ENCODE data around the gene ASB3. TPM values are rescaled to one million over a fixed set of nuclear protein-coding genes. Genes with fewer than 3 reads are reported as not detected.
A peak's percentile ranks its signal among the peaks of the same experiment; 100 is the strongest.
"Not testable (repeated sequence)": the region's sequence is repeated elsewhere in the genome, so short reads cannot be mapped to it uniquely, and the experiment has no call there.

The ASB3 gene
- total and polyA plus RNA-seq, 11 donors = 4.2 to 18.0 (median 9.7) TPM

DNA sequence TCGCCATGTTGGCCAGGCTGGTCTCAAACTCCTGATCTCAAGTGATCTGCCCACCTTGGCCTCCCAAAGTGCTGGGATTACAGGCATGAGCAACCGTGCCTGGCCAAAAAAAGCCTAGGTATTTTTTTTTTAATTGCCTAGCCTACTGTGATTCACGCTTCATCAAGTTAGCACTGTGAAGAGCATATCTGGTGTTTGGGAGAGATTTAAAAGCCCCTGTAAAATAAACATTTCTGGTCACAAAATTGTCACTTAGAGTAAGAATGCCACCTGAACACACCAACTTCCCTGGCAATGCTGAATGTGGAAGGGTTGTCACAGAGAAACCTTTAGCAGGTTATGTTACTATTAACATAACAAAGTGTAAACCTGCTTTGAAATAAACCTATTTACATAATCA lies 58.8 kb downstream of the ASB3 start:
- peaks cover 0 to 5% (median 0%) of the 10 kb centered on the region in 12 donors for H3K9me3 ChIP-seq
- TF ChIP-seq CTCF (IDR thresholded peaks at IDR 0.05) (no peak), POLR2A (IDR thresholded peaks at IDR 0.05) (no peak)
- no peaks in the 10 kb centered on the region for H3K4me1 ChIP-seq
- 88 to 93% (median 91%) methylated on average over 3 of the region's 3 CpGs for whole genome bisulfite sequencing, 4 donors
- intact Hi-C loops (cut with DNase I) = loop anchor here in 1 of 10 donors (10.0 kb wide), 1 partner anchor 303 kb away; no protein-coding TSS in a partner anchor
- no peak for DNase-seq
- H3K36me3 ChIP-seq = peaks cover 0 to 30% (median 25%) of the 10 kb centered on the region in 9 donors
- H3K27ac ChIP-seq = no peak overlapping the region
- no peaks in the 10 kb centered on the region for H3K27me3 ChIP-seq
- no peak for ATAC-seq
- H3K4me3 ChIP-seq = no peak overlapping the region

GRCh38 chr2:53725662-53726061 lies 61.1 kb downstream of the ASB3 start:
- no peaks in the 10 kb centered on the region for H3K27me3 ChIP-seq
- H3K4me1 ChIP-seq = no peaks in the 10 kb centered on the region
- H3K36me3 ChIP-seq = peaks cover 0 to 28% (median 24%) of the 10 kb centered on the region in 9 donors
- TF ChIP-seq CTCF (IDR thresholded peaks at IDR 0.05) = no peak
- no peak for TF ChIP-seq POLR2A (IDR thresholded peaks at IDR 0.05)
- no peak overlapping the region for H3K27ac ChIP-seq
- H3K4me3 ChIP-seq = no peak overlapping the region
- H3K9me3 ChIP-seq = peaks cover 0 to 5% (median 0%) of the 10 kb centered on the region in 12 donors
- intact Hi-C loops (cut with DNase I) = loop anchor here in 1 of 10 donors (10.0 kb wide), 1 partner anchor 301 kb away; no protein-coding TSS in a partner anchor
- ATAC-seq = no peak
- DNase-seq = no peak
- 95 to 96% (median 96%) methylated on average over 4 of the region's 4 CpGs for WGBS, 4 donors

- Histone ChIP-seq H3K36me3 (peaks cover 0 to 25% (median 15%) of the 10 kb centered on the region in 9 donors), H3K27ac (no peak overlapping the region), H3K9me3 (peaks cover 0 to 5% (median 0%) of the 10 kb centered on the region in 12 donors), H3K4me3 (no peak overlapping the region), H3K4me1 (no peaks in the 10 kb centered on the region), H3K27me3 (no peaks in the 10 kb centered on the region)
- TF ChIP-seq CTCF (IDR thresholded peaks at IDR 0.05) (no peak), POLR2A (IDR thresholded peaks at IDR 0.05) (no peak)
- intact Hi-C loops (cut with DNase I) = loop anchor here in 1 of 10 donors (10.0 kb wide), 1 partner anchor 300 kb away; no protein-coding TSS in a partner anchor
- DNase-seq = no peak
- WGBS, 4 donors = 89 to 96% (median 95%) methylated on average over 2 of the region's 2 CpGs
- ATAC-seq = no peak
These were observed 62.2 kb downstream of the ASB3 start for GRCh38 chr2:53724536-53724935.

- intact Hi-C loops (cut with DNase I) = loop anchor here in 1 of 10 donors (10.0 kb wide), 1 partner anchor 296 kb away; no protein-coding TSS in a partner anchor
- WGBS, 4 donors = 98 to 100% (median 100%) methylated on average over 3 of the region's 3 CpGs
- peaks cover 0 to 22% (median 0%) of the 10 kb centered on the region in 12 donors for H3K9me3 ChIP-seq
- DNase-seq, H3K4me1 ChIP-seq, H3K27me3 ChIP-seq, ATAC-seq, H3K27ac ChIP-seq, H3K4me3 ChIP-seq: not testable (repeated sequence)
- H3K36me3 ChIP-seq = peaks cover 0 to 16% (median 4%) of the 10 kb centered on the region in 9 donors
These were observed 65.8 kb downstream of the ASB3 start for GRCh38 chr2:53720944-53721343.

- no peak for ATAC-seq
- Histone ChIP-seq H3K9me3 (peaks cover 0 to 17% (median 0%) of the 10 kb centered on the region in 12 donors), H3K27ac (no peak overlapping the region), H3K4me1 (peaks cover 0 to 3% (median 0%) of the 10 kb centered on the region in 12 donors), H3K36me3 (peaks cover 0 to 33% (median 20%) of the 10 kb centered on the region in 9 donors), H3K4me3 (no peak overlapping the region), H3K27me3 (no peaks in the 10 kb centered on the region)
- intact Hi-C loops (cut with DNase I) = loop anchor here in 3 of 10 donors (10.0 kb wide), 1 partner anchor 901 kb away; no protein-coding TSS in a partner anchor
- DNase-seq = no peak
- TF ChIP-seq CTCF (IDR thresholded peaks at IDR 0.05) = peak in 10 of 12 donors; percentile 42 to 69 (median 53)
- no peak for TF ChIP-seq POLR2A (IDR thresholded peaks at IDR 0.05)
These were observed 71.2 kb downstream of the ASB3 start for GRCh38 chr2:53715568-53715967.
